ENCODE measurements around the gene RABAC1.

DNA sequence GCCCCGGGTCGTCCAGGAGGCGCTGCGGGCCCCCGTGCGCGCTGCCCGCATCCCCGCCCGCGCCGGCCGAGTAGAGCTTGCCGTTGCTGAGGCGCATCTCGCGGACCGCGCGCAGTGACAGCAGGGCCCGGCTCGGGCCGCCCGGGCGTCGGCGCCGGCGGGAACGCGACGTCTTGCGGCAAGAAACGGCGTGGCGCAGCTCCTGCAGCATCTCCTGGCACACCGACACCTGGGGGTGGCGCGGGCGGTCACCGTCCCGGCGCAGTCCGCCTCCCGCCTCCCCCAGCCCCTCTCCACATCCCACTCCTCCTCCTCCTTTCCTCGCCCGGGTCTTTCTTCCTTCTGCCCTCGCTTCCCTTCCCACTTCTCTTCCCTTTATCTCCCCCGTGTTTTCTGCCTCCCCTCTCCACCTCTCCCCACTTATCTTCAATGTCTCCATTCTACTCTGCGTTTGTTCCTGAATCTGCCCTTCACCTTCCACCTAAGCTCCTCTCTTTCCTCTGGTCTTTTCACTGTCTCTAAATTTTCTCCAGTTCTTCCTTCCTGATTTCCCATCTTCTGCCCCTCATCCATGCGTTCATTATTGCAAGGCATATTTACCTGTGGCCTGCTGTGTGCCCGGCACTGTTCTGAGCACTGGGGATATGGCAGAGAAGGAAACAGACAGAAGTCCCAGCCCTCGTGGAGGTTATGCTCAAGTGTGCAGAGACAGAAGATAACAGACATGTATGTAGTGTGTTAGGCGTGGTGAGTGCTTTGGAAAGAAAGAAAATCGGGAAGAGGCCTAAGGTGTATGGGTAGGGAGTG is 40.2 kb upstream of the RABAC1 start:
- TF ChIP-seq GATA3 (IDR thresholded peaks at IDR 0.05; ENCODE audit: low read depth, low read length) (no peak), GATA2 (IDR thresholded peaks at IDR 0.05; ENCODE audit: low read depth, low read length) (no peak)

All from SH-SY5Y (cell line).